Endothelial cell of hepatic sinusoid (primary cell): Measurements from ENCODE around the gene B4GALT2.

Source experiments
- in situ Hi-C: cut with HindIII; loops from 2 replicates; pipeline ENCODE4 v1.10.0; 2017; ENCODE audit warnings: low sequenced_read_pairs

B4GALT2 gene, protein sequence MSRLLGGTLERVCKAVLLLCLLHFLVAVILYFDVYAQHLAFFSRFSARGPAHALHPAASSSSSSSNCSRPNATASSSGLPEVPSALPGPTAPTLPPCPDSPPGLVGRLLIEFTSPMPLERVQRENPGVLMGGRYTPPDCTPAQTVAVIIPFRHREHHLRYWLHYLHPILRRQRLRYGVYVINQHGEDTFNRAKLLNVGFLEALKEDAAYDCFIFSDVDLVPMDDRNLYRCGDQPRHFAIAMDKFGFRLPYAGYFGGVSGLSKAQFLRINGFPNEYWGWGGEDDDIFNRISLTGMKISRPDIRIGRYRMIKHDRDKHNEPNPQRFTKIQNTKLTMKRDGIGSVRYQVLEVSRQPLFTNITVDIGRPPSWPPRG

DNA sequence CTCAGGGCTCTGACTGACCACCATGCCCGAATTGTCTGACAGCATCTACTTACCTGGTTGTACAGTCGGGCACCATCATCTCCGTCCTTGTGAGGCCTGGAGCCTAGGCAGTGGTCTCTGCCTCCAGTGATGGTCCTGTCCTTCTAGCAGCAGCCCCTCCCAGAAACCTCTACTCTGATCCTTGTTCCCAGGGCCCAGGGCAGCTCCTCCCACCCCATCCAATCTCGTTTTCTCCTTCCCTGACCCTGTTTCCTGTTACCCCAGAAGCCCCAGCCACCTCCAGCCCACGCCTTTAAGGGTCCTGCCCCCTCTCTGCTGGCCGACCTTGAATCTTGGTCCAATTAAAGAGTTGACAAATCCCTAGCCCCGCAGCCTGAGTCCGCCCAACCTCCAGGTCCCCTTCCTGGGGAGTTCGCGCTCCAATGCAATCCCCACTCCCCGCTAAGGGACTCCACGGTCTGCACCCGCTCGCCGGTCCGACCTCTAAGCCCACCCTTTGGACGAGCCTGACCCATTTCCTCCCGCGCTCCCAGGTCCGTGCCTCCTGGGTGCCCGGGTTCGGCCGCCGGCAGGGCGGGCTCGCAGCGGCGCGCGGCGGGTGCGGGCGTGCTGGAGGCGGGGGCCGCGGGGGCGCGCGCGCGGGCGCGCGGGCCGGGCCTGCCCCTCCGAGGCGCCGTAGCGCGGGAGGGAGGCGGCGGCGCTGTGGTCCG is at the start of gene B4GALT2:
Gene B4GALT2 (plus strand): TSS at position 660 of the 710 bp plus-strand sequence. CDS start 1,951 bp downstream, outside the sequence.
- in situ Hi-C loops, result no loop called here

DNA sequence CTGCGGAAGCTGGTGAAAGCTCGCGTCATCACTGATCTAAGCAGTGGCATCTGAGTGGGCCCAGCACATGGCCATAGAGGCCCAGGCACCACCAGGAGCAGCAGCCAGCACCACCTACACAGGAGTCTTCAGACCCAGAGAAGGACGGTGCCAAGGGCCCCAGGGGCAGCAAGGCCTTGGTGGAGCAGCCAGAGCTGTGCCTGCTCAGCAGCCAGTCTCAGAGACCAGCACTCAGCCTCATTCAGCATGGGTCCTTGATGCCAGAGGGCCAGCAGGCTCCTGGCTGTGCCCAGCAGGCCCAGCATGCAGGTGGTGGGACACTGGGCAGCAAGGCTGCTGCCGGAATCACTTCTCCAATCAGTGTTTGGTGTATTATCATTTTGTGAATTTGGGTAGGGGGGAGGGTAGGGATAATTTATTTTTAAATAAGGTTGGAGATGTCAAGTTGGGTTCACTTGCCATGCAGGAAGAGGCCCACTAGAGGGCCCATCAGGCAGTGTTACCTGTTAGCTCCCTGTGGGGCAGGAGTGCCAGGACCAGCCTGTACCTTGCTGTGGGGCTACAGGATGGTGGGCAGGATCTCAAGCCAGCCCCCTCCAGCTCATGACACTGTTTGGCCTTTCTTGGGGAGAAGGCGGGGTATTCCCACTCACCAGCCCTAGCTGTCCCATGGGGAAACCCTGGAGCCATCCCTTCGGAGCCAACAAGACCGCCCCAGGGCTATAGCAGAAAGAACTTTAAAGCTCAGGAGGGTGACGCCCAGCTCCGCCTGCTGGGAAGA is 48.7 kb upstream of the B4GALT2 start:
- in situ Hi-C loops, result loop anchor here (25.0 kb wide), 1 partner anchor 693 kb away; no protein-coding TSS in a partner anchor

DNA sequence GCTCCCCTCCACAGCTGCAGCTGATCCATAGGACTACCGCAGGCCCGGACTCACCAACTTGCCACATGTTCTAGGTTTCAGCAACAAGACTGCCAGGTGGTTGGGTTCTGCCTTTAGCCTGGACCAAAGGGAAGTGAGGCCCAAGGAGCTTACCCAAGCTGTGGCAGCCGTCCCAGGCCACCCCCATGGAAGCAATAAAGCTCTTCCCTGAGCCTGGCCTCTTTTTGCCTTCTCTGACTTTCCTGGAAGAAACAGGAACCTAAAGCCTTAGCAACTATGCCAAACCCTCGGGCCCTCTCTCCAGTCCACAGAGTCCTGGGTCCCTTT is 48.1 kb upstream of the B4GALT2 start:
- in situ Hi-C loops, result loop anchor here (25.0 kb wide), 1 partner anchor 694 kb away; no protein-coding TSS in a partner anchor

DNA sequence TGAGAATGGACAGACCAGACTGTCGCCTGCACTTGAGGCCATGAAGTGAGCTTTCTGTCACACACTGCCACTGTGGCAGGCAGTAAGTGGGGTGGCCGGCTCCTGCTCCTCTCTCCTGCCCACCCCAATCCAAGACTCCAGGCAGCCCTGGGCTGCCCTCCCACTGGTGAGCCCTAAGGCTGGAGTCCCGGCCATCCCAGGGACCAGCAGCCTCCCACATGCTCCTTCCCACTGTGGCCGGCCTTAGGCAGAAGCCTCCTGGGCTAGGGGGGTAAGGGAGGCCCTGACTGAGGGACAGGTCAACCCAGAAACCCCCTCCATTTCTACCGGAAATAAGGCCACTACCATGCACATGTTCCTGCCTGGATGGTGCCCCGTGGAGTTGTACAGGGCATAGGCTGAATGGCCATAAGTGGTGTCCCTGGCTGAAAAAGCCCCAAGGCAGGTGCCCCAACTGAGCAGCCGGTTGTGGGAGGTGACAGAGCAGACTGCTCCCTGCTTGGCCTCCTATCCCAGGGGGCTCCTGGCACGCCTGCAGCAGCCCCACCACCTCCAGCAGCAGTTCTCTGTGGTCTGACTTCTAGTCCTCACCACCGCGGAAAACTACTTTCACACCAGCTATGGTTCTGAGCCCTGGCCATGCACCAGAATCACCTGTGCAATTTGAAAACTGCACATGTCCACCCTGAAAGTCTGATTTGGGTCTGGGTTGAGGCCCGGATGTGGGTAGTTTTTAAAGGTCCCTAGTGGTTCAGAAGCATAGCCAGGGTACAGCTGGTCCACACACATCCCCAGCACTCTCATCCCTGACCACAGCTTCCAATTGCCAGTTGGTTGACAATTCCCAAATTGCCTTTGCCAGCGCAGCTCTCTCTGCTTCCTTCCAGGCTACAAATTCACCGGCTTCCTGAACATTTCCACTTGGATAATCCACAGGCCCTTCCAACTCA is 47.0 kb upstream of the B4GALT2 start:
- in situ Hi-C loops, result loop anchor here (25.0 kb wide), 1 partner anchor 695 kb away; no protein-coding TSS in a partner anchor

DNA sequence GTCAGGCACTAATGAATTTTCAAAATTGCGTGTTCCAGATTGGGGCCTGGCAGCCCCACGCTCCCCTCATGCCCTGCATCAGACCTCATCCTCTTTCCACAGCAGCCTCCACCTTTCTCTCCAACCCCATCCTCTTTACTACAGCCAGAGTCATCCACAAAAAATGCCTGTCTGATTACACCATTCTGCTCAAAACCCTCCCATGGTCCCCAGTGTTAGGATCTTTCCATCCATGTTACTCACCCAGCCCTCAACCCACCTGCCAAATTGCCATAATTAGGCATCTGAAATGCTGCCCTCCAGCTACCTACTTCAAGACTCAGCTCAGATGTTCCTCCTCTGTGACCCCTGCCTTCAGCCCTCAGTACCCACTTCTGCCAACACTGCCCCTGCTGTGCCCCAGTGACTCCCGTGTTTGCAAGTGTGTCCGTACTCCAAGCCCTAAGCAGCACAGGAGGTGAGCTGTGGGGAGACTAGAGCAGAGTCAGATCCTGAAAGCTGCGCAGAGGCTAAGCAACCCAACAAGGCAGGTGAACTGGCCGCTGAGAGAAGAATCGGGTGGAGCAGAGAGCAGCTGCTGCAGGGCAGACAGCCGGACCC is 46.1 kb upstream of the B4GALT2 start:
- in situ Hi-C loops, result loop anchor here (25.0 kb wide), 1 partner anchor 696 kb away; no protein-coding TSS in a partner anchor

DNA sequence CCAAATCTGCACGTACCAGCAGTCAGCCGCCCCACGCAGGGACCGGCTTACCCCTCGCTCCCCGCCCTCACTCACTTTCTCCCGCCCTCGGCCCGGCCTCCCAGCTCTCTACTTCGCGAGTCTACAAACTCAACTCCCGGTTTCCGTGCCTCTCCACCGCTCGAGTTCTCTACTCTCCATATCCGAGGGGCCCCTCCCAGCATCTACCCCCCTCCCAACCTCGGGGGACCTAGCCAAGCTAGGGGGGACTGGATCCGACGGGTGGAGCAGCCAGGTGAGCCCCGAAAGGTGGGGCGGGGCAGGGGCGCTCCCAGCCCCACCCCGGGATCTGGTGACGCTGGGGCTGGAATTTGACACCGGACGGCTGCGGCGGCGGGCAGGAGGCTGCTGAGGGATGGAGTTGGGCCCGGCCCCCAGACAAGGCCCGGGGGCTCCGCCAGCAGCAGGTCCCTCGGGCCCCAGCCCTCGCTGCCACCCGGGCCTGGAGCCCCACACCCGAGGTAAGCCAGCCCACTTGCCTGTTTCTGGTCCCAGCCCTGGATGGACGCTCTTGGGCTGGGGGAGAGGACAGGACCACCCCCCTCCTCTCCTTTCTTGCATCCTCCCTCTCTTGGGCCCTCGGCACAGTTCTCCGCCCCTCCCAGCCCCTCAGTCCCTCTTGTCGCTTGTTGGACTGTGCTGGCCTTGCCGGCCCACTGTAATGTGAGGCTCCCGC is 45.5 kb upstream of the B4GALT2 start, which contains the start of gene ARTN:
Gene ARTN (plus strand): TSS at position 416 of the 715 bp plus-strand sequence. CDS start 1,856 bp downstream, outside the sequence.
- in situ Hi-C loops, result loop anchor here (25.0 kb wide), 1 partner anchor 696 kb away; no protein-coding TSS in a partner anchor

DNA sequence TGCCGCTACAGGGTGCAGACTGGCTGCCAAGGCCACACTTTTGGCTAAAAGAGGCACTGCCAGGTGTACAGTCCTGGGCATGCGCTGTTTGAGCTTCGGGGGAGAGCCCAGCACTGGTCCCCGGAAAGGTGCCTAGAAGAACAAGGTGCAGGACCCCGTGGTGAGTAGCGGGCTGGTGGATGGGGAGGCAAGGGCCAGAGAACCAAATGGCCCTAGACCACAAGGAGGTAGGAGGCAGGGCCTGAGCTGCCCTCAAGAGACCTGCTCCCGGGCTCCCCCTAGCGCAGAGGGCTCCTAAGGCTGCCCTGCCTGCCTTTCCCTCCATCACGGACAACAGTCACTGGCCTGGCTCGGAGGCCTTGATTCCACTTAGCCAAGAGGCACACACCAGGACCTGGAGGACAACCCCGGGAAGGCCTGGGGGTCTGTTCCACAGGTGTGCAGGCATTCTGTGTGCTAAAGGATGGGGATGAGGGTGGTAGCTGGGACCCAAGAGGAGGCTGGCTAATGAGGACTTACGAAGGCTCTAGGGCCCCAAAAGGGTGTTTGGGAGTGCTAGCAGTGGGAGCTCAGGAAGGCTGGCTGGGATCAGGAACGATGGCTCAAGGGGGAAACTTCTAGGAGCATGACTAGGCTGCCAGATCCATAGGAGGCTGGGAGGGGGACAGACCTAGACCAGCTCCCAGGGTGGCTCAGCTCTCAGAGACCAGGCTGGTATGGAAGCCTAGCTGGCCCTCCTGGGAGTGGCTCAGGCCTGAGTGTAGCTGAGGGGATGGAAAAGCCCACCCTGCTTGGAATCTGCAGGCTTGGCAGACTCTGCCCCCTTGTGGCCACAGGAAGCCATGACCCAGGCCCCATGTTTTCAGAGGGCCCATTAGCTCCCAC is 44.7 kb upstream of the B4GALT2 start:
- in situ Hi-C loops, result loop anchor here (25.0 kb wide), 1 partner anchor 697 kb away; no protein-coding TSS in a partner anchor

DNA sequence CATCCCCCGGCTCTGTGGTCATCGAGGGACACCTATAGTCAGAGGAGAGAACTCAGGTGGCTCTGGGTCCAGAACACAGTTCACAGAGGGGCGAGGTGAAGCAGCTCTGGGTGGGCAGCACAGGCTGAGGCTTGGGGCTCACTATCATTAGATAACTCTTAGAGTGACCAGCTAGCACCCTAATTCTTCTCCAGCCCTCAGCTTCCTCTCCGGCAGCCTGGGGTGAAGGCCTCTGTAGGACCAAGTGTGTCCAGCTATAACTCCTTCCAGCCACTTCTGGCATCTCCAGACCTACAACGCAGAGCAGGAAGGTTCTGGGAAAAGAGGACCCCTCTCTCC is 44.1 kb upstream of the B4GALT2 start:
- in situ Hi-C loops, result loop anchor here (5.0 to 25.0 kb wide), 6 partner anchors 37 to 698 kb away; partner anchors contain the start of genes ATP6V0B and DPH2

DNA sequence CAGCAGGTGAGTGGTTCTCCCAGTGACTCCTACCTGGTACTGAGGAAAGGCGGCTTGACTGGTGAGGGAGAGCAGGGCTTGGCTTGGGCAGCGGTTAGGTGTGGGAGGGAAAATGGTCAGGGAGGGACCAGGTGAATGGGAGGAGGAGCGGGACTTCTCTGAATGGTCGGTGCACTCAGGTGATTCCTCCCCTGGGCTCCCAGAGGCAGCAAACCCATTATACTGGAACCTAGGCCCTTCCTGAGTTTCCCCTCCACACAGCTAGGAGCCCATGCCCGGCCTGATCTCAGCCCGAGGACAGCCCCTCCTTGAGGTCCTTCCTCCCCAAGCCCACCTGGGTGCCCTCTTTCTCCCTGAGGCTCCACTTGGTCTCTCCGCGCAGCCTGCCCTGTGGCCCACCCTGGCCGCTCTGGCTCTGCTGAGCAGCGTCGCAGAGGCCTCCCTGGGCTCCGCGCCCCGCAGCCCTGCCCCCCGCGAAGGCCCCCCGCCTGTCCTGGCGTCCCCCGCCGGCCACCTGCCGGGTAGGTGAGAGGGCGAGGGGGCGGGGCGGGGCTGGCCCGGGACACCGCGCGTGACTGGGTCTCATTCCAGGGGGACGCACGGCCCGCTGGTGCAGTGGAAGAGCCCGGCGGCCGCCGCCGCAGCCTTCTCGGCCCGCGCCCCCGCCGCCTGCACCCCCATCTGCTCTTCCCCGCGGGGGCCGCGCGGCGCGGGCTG is 43.1 kb upstream of the B4GALT2 start:
- in situ Hi-C loops, result loop anchor here (5.0 to 25.0 kb wide), 6 partner anchors 36 to 699 kb away; partner anchors contain the start of genes ATP6V0B and DPH2

DNA sequence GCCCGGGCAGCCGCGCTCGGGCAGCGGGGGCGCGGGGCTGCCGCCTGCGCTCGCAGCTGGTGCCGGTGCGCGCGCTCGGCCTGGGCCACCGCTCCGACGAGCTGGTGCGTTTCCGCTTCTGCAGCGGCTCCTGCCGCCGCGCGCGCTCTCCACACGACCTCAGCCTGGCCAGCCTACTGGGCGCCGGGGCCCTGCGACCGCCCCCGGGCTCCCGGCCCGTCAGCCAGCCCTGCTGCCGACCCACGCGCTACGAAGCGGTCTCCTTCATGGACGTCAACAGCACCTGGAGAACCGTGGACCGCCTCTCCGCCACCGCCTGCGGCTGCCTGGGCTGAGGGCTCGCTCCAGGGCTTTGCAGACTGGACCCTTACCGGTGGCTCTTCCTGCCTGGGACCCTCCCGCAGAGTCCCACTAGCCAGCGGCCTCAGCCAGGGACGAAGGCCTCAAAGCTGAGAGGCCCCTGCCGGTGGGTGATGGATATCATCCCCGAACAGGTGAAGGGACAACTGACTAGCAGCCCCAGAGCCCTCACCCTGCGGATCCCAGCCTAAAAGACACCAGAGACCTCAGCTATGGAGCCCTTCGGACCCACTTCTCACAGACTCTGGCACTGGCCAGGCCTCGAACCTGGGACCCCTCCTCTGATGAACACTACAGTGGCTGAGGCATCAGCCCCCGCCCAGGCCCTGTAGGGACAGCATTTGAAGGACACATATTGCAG is 42.4 kb upstream of the B4GALT2 start:
- in situ Hi-C loops, result loop anchor here (5.0 to 25.0 kb wide), 6 partner anchors 36 to 699 kb away; partner anchors contain the start of genes ATP6V0B and DPH2

DNA sequence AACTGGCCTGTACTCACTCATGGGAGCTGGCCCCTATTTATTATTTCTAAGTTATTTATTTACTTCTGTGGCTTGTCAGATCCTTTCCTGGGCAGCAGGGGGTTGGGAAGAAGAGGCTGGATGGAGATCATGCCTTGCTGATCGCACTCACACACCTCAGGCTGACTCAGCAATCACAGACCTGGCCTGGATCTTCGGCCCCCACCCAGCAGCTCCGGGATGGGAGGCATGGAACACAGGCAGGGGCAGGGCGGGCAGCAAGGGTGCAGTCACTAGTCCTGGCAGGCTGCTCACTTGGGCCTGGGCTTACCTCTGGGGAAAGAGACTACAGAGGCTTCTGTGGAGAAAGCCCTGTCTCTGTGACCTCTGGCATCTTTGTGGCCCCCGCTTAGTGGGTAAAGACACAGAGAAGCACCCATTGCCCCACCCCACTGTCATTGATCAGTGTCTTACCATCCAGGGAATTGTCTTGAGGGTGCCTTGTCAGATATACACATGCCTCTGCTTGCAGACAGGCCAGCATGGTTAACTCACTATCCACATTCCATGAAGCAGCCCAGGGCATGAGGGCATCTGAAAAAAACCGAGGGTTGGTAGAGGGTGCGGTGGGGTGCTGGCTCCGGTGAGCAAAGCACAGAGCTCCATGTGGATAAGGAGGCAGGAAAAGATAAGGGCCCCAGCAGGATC is 41.7 kb upstream of the B4GALT2 start:
- in situ Hi-C loops, result loop anchor here (5.0 to 25.0 kb wide), 6 partner anchors 35 to 700 kb away; partner anchors contain the start of genes ATP6V0B and DPH2

DNA sequence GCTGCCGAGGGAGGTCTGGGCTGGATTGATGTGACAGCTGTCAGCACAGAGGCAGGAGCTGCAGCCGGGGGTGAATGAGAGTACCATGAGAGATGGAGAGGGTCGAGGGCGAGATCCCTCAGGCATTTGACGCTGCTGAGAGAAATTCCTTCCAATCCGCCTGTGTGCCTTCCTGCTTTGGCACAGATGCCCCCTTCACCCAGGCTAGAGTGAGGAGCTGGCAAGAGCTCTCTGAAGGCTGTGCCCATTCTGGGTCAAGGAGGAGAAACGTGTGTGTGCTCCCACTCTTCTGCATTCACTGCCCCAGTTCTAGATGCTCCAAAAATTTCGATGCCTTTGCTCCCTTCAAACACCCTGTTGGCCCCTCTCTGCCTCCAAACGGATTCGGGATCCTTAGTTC is 40.6 kb upstream of the B4GALT2 start:
- in situ Hi-C loops, result loop anchor here (5.0 to 25.0 kb wide), 6 partner anchors 34 to 701 kb away; partner anchors contain the start of genes ATP6V0B and DPH2

DNA sequence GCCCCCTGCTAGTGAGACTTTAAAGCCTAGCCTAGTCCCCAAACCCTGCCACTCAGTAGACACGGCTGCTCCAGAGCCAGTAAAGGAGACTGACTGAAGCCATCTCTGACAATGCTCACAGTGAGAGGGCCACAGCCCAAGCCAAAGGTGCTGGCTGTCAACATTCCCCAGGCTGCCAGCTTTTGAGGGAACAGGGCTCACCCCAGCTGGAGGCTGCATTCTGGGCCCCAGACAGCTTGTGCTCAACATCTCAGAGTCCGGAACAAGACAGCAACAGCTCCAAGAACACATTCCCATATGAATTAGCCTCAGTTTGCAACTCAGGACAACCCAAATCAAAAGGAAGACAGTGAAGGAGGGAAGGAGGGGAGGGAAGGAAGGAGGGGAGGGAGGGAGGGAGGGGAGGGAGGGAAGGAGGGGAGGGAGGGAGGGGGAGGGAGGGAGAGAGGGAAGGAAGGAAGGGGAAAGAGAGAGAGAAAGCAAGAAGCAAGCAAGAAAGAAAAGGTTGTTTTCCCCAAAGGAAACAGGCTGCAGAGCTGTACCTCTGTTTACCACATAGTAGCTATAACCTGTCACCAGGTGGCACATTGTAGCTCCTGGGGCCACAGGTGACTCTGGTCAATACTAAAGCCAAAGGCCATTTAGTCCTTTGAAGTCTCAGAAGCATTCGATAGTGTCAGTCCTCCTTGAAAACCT is 40.0 kb upstream of the B4GALT2 start:
- in situ Hi-C loops, result loop anchor here (5.0 to 25.0 kb wide), 6 partner anchors 33 to 702 kb away; partner anchors contain the start of genes ATP6V0B and DPH2

DNA sequence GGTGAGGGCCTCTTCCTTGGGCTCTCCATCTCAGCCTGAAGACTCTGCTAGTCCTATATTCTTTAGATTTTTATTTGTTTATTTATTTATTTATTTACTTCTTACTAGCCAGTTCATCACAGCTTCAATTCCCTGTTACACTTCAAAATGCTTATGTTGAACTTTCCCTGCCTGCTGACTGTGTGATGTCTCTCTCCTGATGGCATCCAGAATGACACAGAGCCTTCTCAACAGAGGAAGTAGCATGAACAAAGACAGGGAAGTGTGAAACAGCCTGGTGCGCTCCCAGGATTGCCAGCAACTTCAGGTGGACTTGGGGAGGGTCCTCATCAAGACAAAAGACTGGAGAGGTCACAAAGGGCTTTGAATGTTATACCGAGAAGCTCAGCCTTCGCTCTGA is 36.6 kb upstream of the B4GALT2 start:
- in situ Hi-C loops, result loop anchor here (25.0 kb wide), 1 partner anchor 705 kb away; no protein-coding TSS in a partner anchor

DNA sequence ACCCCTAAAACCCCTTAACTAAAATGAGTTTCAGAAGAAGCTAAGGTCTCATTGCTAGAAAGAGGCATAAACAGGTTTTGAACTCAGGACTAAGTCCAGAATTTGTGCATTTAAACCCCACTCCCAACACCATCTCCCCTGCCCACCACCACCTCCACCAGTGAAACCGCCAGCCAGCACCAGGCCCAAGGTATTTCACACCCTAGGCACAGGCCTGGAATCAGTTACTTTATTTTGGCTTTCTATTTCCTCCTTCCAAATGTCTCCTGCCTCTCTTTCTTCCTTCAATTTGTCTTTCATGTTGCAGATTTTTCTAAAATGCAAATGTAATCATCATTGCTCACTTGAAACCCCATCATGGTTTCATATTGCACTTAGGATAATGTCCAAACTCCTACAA is 34.1 kb upstream of the B4GALT2 start:
- in situ Hi-C loops, result loop anchor here (25.0 kb wide), 1 partner anchor 708 kb away; no protein-coding TSS in a partner anchor
